ENCODE data around the gene GAB2.
A peak's percentile ranks its signal among the peaks of the same experiment; 100 is the strongest.
"Not testable (repeated sequence)": the region's sequence is repeated elsewhere in the genome, so short reads cannot be mapped to it uniquely, and the experiment has no call there.

GAB2 gene

DNA sequence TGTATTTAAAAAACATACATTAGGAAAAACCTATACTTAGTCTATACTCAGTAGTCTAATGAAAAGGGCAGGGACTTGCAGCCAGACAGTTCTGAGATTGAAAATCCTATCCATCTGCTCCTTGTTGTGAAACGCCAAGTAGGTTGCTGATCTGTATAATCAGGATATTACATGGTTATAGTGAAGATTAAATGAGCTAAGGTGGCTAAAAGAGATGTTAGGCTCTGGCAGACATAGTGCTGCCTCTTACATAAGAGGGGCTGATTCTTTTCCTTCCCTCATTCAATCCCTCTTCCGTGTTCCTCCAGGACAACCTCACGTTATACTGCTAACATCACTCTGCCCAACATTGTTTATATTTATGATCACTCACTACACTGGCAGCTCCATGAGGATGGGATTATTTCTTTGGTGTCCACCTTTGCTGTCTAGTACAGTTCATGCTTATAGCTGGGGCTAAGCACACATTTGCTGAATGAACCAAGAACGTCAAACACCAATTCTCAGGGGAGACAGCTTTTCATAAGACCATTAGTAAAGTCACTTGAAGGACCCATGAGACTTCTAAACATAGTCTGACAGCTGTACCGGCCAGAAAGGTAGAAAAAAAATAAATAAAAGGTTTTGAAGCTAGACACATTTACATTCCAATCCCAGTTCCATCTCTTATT lies 46.3 kb downstream of the GAB2 start:
- FAIRE-seq (no peak), DNase-seq (ENCODE audit: insufficient read length, low spot score) (no peak)

GRCh38 chr11:78370406-78371172 lies 47.0 kb downstream of the GAB2 start:
- FAIRE-seq = no peak

DNA sequence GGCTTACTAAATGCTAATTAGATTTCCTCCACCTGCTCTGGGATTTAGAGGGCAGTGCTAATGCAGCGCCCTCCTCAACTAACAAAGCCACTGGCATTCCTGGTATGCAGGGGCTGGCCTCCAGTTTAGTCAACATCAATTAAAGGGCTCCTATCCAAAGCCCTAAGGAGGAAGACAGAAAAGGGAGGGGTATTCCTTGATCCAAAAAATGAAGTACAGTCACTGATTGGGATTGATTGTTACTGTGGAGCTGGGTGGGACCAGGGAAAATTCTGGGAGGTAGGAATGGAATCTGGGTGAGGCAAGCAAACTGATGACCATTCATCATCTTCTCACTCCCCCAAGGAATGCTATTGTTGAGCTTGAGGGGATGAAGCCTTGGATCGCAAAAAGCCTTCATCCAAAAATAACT lies 52.2 kb downstream of the GAB2 start:
- peak; percentile 91 for FAIRE-seq
- peak; percentile 54 for DNase-seq (ENCODE audit: insufficient read length, low spot score)

More at GRCh38 chr11:78370406-78371172, 47.0 kb downstream of the GAB2 start:
- no peak for DNase-seq (ENCODE audit: insufficient read length, low spot score)

DNA sequence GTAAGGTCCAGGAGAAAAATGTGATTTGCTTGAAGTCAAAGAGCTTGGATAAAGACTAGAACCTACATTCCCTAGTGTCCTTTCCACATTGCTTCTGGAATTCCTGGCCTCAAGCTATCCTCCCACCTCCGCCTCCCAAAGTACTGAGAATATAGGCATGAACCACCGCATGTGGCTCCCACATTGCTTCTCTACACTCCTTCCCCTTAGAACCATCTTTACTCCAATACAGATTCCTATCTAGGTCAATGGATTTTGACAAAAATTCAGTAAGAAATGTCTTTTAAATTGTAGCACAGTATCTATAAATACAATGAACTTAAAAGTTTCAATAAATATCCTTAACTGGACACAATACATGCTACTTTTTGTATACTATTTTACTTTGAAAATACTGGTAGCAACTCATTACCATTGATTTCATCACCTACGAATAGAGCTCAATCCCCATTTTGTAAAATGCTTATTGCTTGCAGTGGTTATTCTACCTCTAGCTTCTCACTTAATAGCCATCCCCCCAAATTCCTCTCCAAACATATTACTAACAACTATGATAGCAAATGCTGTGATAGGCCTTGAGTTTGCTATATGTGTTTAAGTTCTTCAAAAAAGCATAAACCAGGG lies 53.4 kb downstream of the GAB2 start:
- DNase-seq (ENCODE audit: insufficient read length, low spot score) (no peak), FAIRE-seq (no peak)

- DNase-seq (ENCODE audit: insufficient read length, low spot score) (no peak), FAIRE-seq (no peak)
Observed at GRCh38 chr11:78363024-78363619, 54.5 kb downstream of the GAB2 start.

DNA sequence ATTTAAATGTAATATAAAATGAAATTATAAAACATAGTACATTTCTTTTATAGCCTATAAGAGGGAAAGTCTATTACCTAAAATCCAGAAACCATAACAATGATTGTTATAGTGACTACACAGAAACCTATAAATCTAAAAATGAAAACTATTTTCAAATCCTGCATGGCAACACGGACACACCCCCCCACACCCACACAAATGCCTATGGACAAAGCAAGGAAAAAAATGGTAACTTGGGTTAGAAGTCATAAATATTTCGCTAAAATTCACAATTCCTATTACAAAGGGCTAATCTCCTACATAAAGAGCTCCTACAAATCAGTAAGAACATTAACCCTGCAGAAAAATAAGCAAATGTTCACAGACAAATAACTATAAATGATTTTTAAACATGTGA lies 56.4 kb downstream of the GAB2 start:
- DNase-seq (ENCODE audit: insufficient read length, low spot score) (no peak), FAIRE-seq (no peak)

GRCh38 chr11:78359921-78360320 lies 57.7 kb downstream of the GAB2 start:
- no peak for DNase-seq (ENCODE audit: insufficient read length, low spot score)
- FAIRE-seq = no peak

- not testable (repeated sequence) for FAIRE-seq; DNase-seq (ENCODE audit: insufficient read length, low spot score)
Observed at GRCh38 chr11:78357924-78358323, 59.7 kb downstream of the GAB2 start.

DNA sequence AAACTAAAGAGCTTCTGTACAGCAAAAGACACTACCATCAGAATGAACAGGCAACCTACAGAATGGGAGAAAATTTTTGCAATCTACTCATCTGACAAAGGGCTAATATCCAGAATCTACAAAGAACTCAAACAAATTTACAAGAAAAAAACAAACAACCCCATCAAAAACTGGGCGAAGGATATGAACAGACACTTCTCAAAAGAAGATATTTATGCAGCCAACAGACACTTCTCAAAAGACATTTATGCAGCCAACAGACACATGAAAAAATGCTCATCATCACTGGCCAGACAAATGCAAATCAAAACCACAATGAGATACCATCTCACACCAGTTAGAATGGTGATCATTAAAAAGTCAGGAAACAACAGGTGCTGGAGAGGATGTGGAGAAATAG lies 60.2 kb downstream of the GAB2 start:
- DNase-seq (ENCODE audit: insufficient read length, low spot score); FAIRE-seq: not testable (repeated sequence)

- not testable (repeated sequence) for FAIRE-seq; DNase-seq (ENCODE audit: insufficient read length, low spot score)
Observed at GRCh38 chr11:78355742-78356141, 61.9 kb downstream of the GAB2 start.

GRCh38 chr11:78355309-78355705 lies 62.3 kb downstream of the GAB2 start:
- FAIRE-seq (no peak), DNase-seq (ENCODE audit: insufficient read length, low spot score) (no peak)

- DNase-seq (ENCODE audit: insufficient read length, low spot score) = no peak
- FAIRE-seq = no peak
Observed at GRCh38 chr11:78354408-78355308, 63.0 kb downstream of the GAB2 start.

DNA sequence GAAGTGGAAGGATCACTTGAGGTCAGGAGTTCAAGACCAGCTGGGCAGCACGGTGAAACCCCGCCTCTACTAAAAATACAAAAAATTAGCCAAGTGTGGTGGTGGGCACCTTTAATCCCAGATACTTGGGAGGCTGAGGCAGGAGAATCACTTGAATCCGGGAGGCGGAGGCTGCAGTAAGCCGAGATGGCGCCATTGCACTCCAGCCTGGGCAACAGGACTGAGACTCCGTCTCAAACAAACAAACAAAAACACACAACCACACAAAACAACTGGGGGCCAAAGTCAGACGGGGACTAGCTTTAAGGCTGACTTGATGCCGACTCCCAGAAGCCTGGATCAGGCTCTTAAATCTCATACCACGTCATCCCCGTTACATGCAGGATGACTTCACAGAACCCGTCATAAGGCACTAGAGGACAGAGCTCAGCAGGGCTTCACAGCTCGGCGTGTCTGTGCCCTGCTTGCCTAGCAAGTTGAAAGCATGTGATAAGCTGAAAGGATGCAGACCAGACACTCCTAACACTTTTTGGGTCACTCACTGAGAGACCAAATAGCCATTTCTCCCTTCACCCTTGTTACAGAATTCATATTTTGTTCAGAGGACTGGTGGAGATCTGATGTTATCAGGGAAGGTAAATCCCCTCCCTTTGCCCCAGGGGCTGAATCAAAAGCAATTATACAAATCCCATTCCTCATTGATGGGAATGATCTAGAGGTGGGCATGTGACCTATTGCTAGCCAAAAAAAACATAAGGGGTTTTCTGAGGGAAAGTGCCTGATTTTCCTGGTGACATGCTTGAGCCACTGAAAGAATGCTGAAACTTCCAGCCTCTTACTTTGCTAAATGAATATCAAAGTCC lies 65.4 kb downstream of the GAB2 start:
- FAIRE-seq = no peak
- no peak for DNase-seq (ENCODE audit: insufficient read length, low spot score)

GRCh38 chr11:78351193-78351592 lies 66.4 kb downstream of the GAB2 start:
- DNase-seq (ENCODE audit: insufficient read length, low spot score) (no peak), FAIRE-seq (no peak)

GRCh38 chr11:78350646-78351165 lies 66.9 kb downstream of the GAB2 start:
- FAIRE-seq (no peak), DNase-seq (ENCODE audit: insufficient read length, low spot score) (no peak)

- DNase-seq (ENCODE audit: insufficient read length, low spot score) = no peak
- no peak for FAIRE-seq
Observed at GRCh38 chr11:78350091-78350645, 67.5 kb downstream of the GAB2 start.

DNA sequence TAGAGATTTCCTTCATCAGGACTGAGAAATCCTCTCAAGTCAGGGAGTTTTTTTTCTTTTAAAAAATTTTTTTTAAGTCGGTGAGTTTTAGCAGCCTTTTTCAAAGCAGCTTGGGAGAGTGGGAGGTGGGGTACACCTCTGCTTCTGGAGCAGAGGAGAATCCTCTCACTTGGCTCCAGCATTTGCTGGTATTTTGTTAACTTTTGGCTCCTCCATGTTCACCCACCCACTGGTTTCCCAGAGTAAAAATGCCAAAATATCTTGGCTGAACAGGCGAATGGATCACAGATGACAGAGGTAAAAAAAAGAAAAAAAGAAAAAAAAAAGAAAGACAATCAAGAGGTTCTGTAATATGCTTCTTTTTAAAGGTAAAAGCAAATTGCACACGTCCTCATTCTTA lies 68.0 kb downstream of the GAB2 start:
- no peak for DNase-seq (ENCODE audit: insufficient read length, low spot score)
- FAIRE-seq = no peak

DNA sequence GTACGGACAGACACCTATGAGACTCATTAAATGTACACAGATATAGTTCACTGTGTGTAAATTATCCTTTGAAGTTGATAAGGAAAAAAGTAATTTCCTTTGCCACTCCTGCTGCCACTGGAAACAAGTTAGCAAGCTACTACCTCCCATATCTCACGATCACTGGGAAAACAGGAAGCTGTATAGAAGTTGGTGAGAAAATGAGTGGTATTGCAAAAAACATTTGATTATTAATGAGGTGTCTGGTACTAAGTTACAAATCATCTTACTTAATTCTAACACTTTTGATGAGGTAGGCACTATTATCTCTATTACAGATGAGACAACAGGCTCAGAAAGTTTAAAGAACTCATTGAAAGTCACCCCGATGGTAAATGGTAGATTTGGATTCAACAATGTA lies 68.5 kb downstream of the GAB2 start:
- no peak for DNase-seq (ENCODE audit: insufficient read length, low spot score)
- no peak for FAIRE-seq

- DNase-seq (ENCODE audit: insufficient read length, low spot score) = no peak
- FAIRE-seq = no peak
Observed at GRCh38 chr11:78347956-78348355, 69.7 kb downstream of the GAB2 start.

Data from HTR-8/SVneo (cell line).